H1 (cell line): ENCODE measurements around the gene EEF1AKMT2. TPM values are rescaled to one million over a fixed set of nuclear protein-coding genes. Genes with fewer than 3 reads are reported as not detected.

Source experiments
- CTCF ChIA-PET: fragments of 300-600 bp; sonication (Branson Sonifier 250); formaldehyde crosslinking; loops from one replicate; lab custom pipeline; 2021; ENCODE audit not compliant: partially characterized antibody; lab: Charles Lee
- POLR2A ChIA-PET: fragments of 300-600 bp; sonication (Branson Sonifier 250); formaldehyde crosslinking; loops from one replicate; lab custom pipeline; 2021; ENCODE audit warnings: inconsistent platforms; ENCODE audit not compliant: partially characterized antibody; lab: Charles Lee
- DNase-seq, 2 experiments: peaks; one replicate each; pipeline versions ENCODE4 v3.0.0 to v3.0.0-alpha.2; 2010 to 2022; ENCODE audit warnings: low spot score in 2 of 2, low read depth in 1 of 2, mixed read lengths in 1 of 2
- FAIRE-seq: peaks from 2 replicates; lab custom pipeline; 2011; peaks lifted over from hg19 to GRCh38; lab: Jason Lieb, UNC
- H2AFZ ChIP-seq: 2 replicates; pipeline ENCODE4 v1.8.1; 2012; ENCODE audit warnings: low read length, inconsistent platforms
- H2AK5ac ChIP-seq: 2 replicates; pipeline ENCODE4 v1.6.1; 2013; ENCODE audit warnings: low read depth, low read length
- H2BK120ac ChIP-seq: replicated peaks from 2 replicates; pipeline ENCODE3; 2013; ENCODE audit warnings: low read depth, low read length, inconsistent platforms
- H2BK12ac ChIP-seq: 2 replicates; pipeline ENCODE4 v1.6.1; 2013; ENCODE audit warnings: low read depth, low read length
- H2BK15ac ChIP-seq: 2 replicates; pipeline ENCODE4 v1.6.1; 2013; ENCODE audit warnings: low read length
- H2BK20ac ChIP-seq: 2 replicates; pipeline ENCODE4 v1.6.1; 2013; ENCODE audit warnings: low read length
- H2BK5ac ChIP-seq: 2 replicates; pipeline ENCODE4 v1.6.1; 2013; ENCODE audit warnings: low read depth, low read length
- H3K14ac ChIP-seq: 2 replicates; pipeline ENCODE4 v1.6.1; 2013; ENCODE audit warnings: inconsistent platforms; ENCODE audit not compliant: insufficient read length
- H3K18ac ChIP-seq: 2 replicates; pipeline ENCODE4 v1.6.1; 2013; ENCODE audit warnings: low read length; ENCODE audit errors: extremely low read depth
- H3K23ac ChIP-seq: 2 replicates; pipeline ENCODE4 v1.6.1; 2013; ENCODE audit warnings: inconsistent platforms; ENCODE audit not compliant: insufficient read length
- H3K23me2 ChIP-seq: 2 replicates; pipeline ENCODE4 v1.6.1; 2013; ENCODE audit warnings: low read depth, low read length
- H3K27ac ChIP-seq: 2 replicates; pipeline ENCODE4 v1.6.1; 2011; ENCODE audit warnings: low read depth, low read length, inconsistent platforms
- H3K27me3 ChIP-seq, 4 experiments: replicated peaks in 1 of 4; 1 replicate in 1 of 4; 2 replicates in 3 of 4; pipeline versions ENCODE4 v1.6.1 to v1.8.1; 2011 to 2013; ENCODE audit warnings: low read length in 3 of 4, mild to moderate bottlenecking in 3 of 4, inconsistent platforms in 2 of 4, mixed read lengths in 2 of 4, moderate library complexity in 1 of 4; ENCODE audit not compliant: control insufficient read depth in 3 of 4, insufficient read depth in 3 of 4; ENCODE audit errors: extremely low read depth in 1 of 4
- H3K36me3 ChIP-seq, 4 experiments: 2 replicates each; pipeline versions ENCODE4 v1.6.1 to v1.8.1; 2011 to 2013; ENCODE audit warnings: mild to moderate bottlenecking in 4 of 4, low read length in 3 of 4, moderate library complexity in 2 of 4, control low read depth in 1 of 4, inconsistent platforms in 1 of 4; ENCODE audit not compliant: insufficient read depth in 4 of 4, control insufficient read depth in 2 of 4
- H3K4ac ChIP-seq: replicated peaks from 2 replicates; pipeline ENCODE3; 2013; ENCODE audit warnings: low read length, low read depth, mixed read lengths, inconsistent platforms; ENCODE audit not compliant: insufficient read length
- H3K4me1 ChIP-seq, 4 experiments: replicated peaks in 1 of 4; 1 replicate in 1 of 4; 2 replicates in 3 of 4; pipeline versions ENCODE4 v1.6.1 to v1.8.1; 2011 to 2013; ENCODE audit warnings: low read length in 3 of 4, inconsistent platforms in 2 of 4, mixed read lengths in 1 of 4; ENCODE audit not compliant: insufficient read depth in 4 of 4, control insufficient read depth in 3 of 4
- H3K4me2 ChIP-seq, 2 experiments: 2 replicates each; pipeline versions ENCODE4 v1.6.1 to v1.8.1; 2011 to 2013; ENCODE audit warnings: low read depth in 2 of 2, low read length in 2 of 2, control low read depth in 1 of 2, inconsistent platforms in 1 of 2, mild to moderate bottlenecking in 1 of 2; ENCODE audit not compliant: insufficient read depth in 1 of 2
- H3K4me3 ChIP-seq, 4 experiments: fragments of 200-600, 300-600 bp in 1 of 4; sonication (generic), shearing (Covaris generic), sonication (Bioruptor Twin) in 1 of 4; 2 replicates each; pipeline versions ENCODE4 v1.5.1 to v1.8.1; 2011 to 2016; ENCODE audit warnings: low read length in 4 of 4, low read depth in 3 of 4, control low read depth in 2 of 4, inconsistent platforms in 2 of 4, mild to moderate bottlenecking in 2 of 4, mixed read lengths in 1 of 4, moderate library complexity in 1 of 4; ENCODE audit not compliant: insufficient read depth in 2 of 4; ENCODE audit errors: extremely low read depth in 1 of 4
- H3K56ac ChIP-seq: replicated peaks from 2 replicates; pipeline ENCODE3; 2013; ENCODE audit warnings: low read depth, mild to moderate bottlenecking, mixed read lengths, low read length, inconsistent platforms; ENCODE audit not compliant: insufficient read length
- H3K79me1 ChIP-seq: 2 replicates; pipeline ENCODE4 v1.6.1; 2013; ENCODE audit warnings: low read depth, low read length, control low read depth
- H3K79me2 ChIP-seq, 2 experiments: 2 replicates each; pipeline versions ENCODE4 v1.6.1 to v1.8.1; 2012 to 2013; ENCODE audit warnings: low read length in 2 of 2, mild to moderate bottlenecking in 2 of 2, inconsistent platforms in 1 of 2; ENCODE audit not compliant: insufficient read depth in 2 of 2, control insufficient read depth in 1 of 2
- H3K9ac ChIP-seq, 4 experiments: replicated peaks in 1 of 4; 1 replicate in 1 of 4; 2 replicates in 3 of 4; pipeline versions ENCODE4 v1.6.1 to v1.8.1; 2011 to 2013; ENCODE audit warnings: low read depth in 3 of 4, low read length in 3 of 4, control low read depth in 2 of 4, mild to moderate bottlenecking in 2 of 4, moderate library complexity in 2 of 4, inconsistent platforms in 1 of 4; ENCODE audit errors: extremely low read depth in 1 of 4
- H3K9me3 ChIP-seq, 2 experiments: 2 replicates each; pipeline versions ENCODE4 v1.6.1 to v1.8.1; 2012 to 2013; ENCODE audit warnings: mild to moderate bottlenecking in 2 of 2, moderate library complexity in 2 of 2, control low read depth in 1 of 2, inconsistent platforms in 1 of 2, low read depth in 1 of 2, low read length in 1 of 2, mixed read lengths in 1 of 2; ENCODE audit not compliant: insufficient read depth in 2 of 2
- H4K20me1 ChIP-seq, 2 experiments: replicated peaks in 1 of 2; 2 replicates each; pipeline versions ENCODE3 to v1.8.1; 2011 to 2013; ENCODE audit warnings: inconsistent platforms in 2 of 2, low read length in 2 of 2, mild to moderate bottlenecking in 1 of 2; ENCODE audit not compliant: insufficient read depth in 2 of 2, control insufficient read depth in 1 of 2
- H4K5ac ChIP-seq: 2 replicates; pipeline ENCODE4 v1.6.1; 2013; ENCODE audit warnings: low read length, low read depth, mixed read lengths, inconsistent platforms; ENCODE audit not compliant: insufficient read length
- H4K8ac ChIP-seq: 2 replicates; pipeline ENCODE4 v1.8.0; 2013; ENCODE audit warnings: mild to moderate bottlenecking, moderate library complexity, low read length, inconsistent platforms; ENCODE audit not compliant: insufficient read depth; ENCODE audit errors: extremely low read depth
- H4K91ac ChIP-seq: replicated peaks from 2 replicates; pipeline ENCODE3; 2013; ENCODE audit warnings: low read length, mixed read lengths, inconsistent platforms; ENCODE audit not compliant: insufficient read length
- CBX8 ChIP-seq: fragments of 300-800, 300-1000 bp; sonication (generic); IDR thresholded peaks from 2 replicates; pipeline ENCODE4 v1.7.1; 2016; ENCODE audit warnings: low read depth, low read length, borderline replicate concordance
- WGBS, 2 experiments: shearing (Covaris generic) in 1 of 2; methylation state at CpG; one replicate each; pipeline versions ENCODE4 v1.1.6 to v1.1.7; 2013 to 2015; ENCODE audit warnings: low lambda C conversion rate in 2 of 2, mixed read lengths in 2 of 2, inconsistent platforms in 1 of 2, low coverage in 1 of 2, missing lambda C conversion rate in 1 of 2; ENCODE audit not compliant: insufficient replicate concordance in 2 of 2, insufficient coverage in 1 of 2, insufficient read length in 1 of 2; ENCODE audit errors: extremely low coverage in 1 of 2, missing lambda C conversion rate in 1 of 2; 5-methylcytosine and 5-hydroxymethylcytosine counted together
- polyA plus RNA-seq, 7 experiments: library from polyadenylated mRNA; depleted of rRNA in 3 of 7; stranded (reverse) in 5 of 7; unstranded in 2 of 7; fragments of >200 nt in 5 of 7; fragments of 200-250 nt in 2 of 7; gene quantifications; 1 replicate in 5 of 7; 2 replicates in 1 of 7; 4 replicates in 1 of 7; pipeline versions ENCODE4 v1.2.1 to v1.2.3, GENCODE V29; 2011 to 2013; ENCODE audit warnings: missing spikeins in 2 of 7, mixed read lengths in 2 of 7
- total RNA-seq: library from RNA; stranded (reverse); fragmentation: NEBNext Ultra II Directional; extraction: Animal tissue kit (Norgen Biotek cat#: 25700); gene quantifications from 2 replicates; pipeline ENCODE4 v1.2.1, GENCODE V29; 2021

Gene EEF1AKMT2
- total and polyA plus RNA-seq, 2 of the 8 experiments (the other 6 are each of a cell fraction or from before 2014, with no cell fraction given): 9.8 to 26.8 TPM

GRCh38 chr10:124755581-124755980 lies 36.1 kb downstream of the EEF1AKMT2 start:
- H4K91ac ChIP-seq: no peak overlapping the region
- no peaks in the 10 kb centered on the region for H3K79me2 ChIP-seq
- no peak overlapping the region for H2BK15ac ChIP-seq
- H3K4me1 ChIP-seq: peaks cover 0 to 10% (median 2%) of the 10 kb centered on the region in 4 experiments; a peak in 3 of 7 replicates
- no peak overlapping the region for H3K23ac ChIP-seq
- H4K20me1 ChIP-seq: no peaks in the 10 kb centered on the region
- H3K36me3 ChIP-seq: peaks cover 2 to 21% (median 7%) of the 10 kb centered on the region in 4 experiments; a peak in 3 of 8 replicates
- H3K23me2 ChIP-seq: 0 out of 2 replicates have a peak, but pooled peaks cover 4% of the 10 kb centered on the region
- H3K9ac ChIP-seq: no peak overlapping the region
- no peak overlapping the region for H2AK5ac ChIP-seq
- H2BK120ac ChIP-seq: no peak overlapping the region
- no peak overlapping the region for H2AFZ ChIP-seq
- H2BK5ac ChIP-seq: no peak overlapping the region
- no peak overlapping the region for H3K4me2 ChIP-seq
- 84% methylated on average over 2 of the region's 2 CpGs; no CpG with 5 or more reads in 1 of the 2 experiments for WGBS, 2 experiments
- CTCF ChIA-PET: interaction anchor here (0.8 to 4.1 kb wide), 6 partner anchors 10 to 222 kb away, joined by 3 to 21 read pairs (median 4); no protein-coding TSS in a partner anchor
- no peaks in the 10 kb centered on the region for H3K9me3 ChIP-seq
- H4K5ac ChIP-seq: no peak overlapping the region
- no peak overlapping the region for H3K4me3 ChIP-seq
- TF ChIP-seq CBX8: no peak
- TF ChIP-seq, all 59 proteins: peak for 0
- no peaks in the 10 kb centered on the region for H3K27me3 ChIP-seq
- POLR2A ChIA-PET: interaction anchor here (1.8 to 2.6 kb wide), 4 partner anchors 9 to 17 kb away, joined by 4 to 13 read pairs (median 8); no protein-coding TSS in a partner anchor
- H2BK12ac ChIP-seq: no peak overlapping the region
- no peak overlapping the region; the same call in 1 of the 2 replicates for H3K18ac ChIP-seq
- DNase-seq: no peak
- H3K27ac ChIP-seq: no peak overlapping the region
- no peak overlapping the region for H3K56ac ChIP-seq
- no peak overlapping the region for H3K4ac ChIP-seq
- no peaks in the 10 kb centered on the region for H3K79me1 ChIP-seq
- no peak overlapping the region for H4K8ac ChIP-seq
- no peak overlapping the region for H3K14ac ChIP-seq
- H2BK20ac ChIP-seq: no peak overlapping the region
- FAIRE-seq: no peak
